Ovary (tissue), 3 donors: ENCODE results near the gene DMAC2L.

ENCODE experiments used
- EP300 ChIP-seq: sonication (generic); formaldehyde crosslinking; IDR thresholded peaks from one replicate; pipeline ENCODE4 v1.6.1; 2017; ENCODE audit warnings: antibody characterized with exemption
- POLR2A ChIP-seq: fragments of 450-650 bp; IDR thresholded peaks from one replicate; pipeline ENCODE4 v1.6.1; 2017; ENCODE audit warnings: antibody characterized with exemption, mild to moderate bottlenecking, moderate library complexity
- TF ChIP-seq, protein P1 (sequence below), 3 donors: fragments of 450-650 bp in 2 of 3; fragments of 200-600 bp in 1 of 3; IDR thresholded peaks; one replicate each; pipeline versions ENCODE4 v1.5.1 to v1.8.0; 2016 to 2022; ENCODE audit warnings: antibody characterized with exemption in 3 of 3, mild to moderate bottlenecking in 1 of 3
- donor health status: DM: no; HTN: no; CAD: no.

- TF ChIP-seq, protein P1, sequence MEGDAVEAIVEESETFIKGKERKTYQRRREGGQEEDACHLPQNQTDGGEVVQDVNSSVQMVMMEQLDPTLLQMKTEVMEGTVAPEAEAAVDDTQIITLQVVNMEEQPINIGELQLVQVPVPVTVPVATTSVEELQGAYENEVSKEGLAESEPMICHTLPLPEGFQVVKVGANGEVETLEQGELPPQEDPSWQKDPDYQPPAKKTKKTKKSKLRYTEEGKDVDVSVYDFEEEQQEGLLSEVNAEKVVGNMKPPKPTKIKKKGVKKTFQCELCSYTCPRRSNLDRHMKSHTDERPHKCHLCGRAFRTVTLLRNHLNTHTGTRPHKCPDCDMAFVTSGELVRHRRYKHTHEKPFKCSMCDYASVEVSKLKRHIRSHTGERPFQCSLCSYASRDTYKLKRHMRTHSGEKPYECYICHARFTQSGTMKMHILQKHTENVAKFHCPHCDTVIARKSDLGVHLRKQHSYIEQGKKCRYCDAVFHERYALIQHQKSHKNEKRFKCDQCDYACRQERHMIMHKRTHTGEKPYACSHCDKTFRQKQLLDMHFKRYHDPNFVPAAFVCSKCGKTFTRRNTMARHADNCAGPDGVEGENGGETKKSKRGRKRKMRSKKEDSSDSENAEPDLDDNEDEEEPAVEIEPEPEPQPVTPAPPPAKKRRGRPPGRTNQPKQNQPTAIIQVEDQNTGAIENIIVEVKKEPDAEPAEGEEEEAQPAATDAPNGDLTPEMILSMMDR (IDR thresholded peaks at IDR 0.05): no peak
- no peak for TF ChIP-seq EP300
- TF ChIP-seq POLR2A: no peak
Measured at GRCh38 chr14:50373959-50374358, 61.8 kb downstream of the DMAC2L start.
